ENCODE measurements around the gene IFT52. TPM values are rescaled to one million over a fixed set of nuclear protein-coding genes. Genes with fewer than 3 reads are reported as not detected.

The IFT52 gene
- total RNA-seq, 2 experiments from 2014 or later, result 22.7 to 24.7 TPM

DNA sequence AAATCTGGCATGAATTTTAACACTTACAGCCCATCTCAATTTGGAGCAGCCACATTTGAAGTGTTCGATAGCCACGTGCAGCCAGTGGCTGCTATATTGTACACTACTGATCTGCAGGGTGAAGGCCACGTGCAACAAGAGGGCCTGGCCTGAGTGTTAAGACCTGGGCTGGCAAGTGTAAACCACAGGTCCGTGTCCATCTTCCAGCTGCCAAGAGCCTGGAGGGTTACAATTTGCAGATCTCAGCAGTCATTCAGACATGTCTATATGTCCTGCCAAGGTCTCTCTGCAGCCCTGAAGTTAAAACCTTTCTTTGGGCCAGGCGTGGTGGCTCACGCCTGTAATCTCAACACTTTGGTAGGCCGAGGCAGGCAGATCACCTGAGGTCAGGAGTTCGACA is 17.8 kb upstream of the IFT52 start:
- DNase-seq (ENCODE audit: low spot score), result no peak
- H3K79me2 ChIP-seq (ENCODE audit: insufficient read depth, low read depth, low read length), result no peaks in the 10 kb centered on the region
- no peaks in the 10 kb centered on the region for H3K36me3 ChIP-seq (ENCODE audit: insufficient read depth, low read length)
- no peaks in the 10 kb centered on the region for H3K9me2 ChIP-seq (ENCODE audit: insufficient read depth, low read length)
- no peaks in the 10 kb centered on the region for H4K20me1 ChIP-seq (ENCODE audit: insufficient read depth, low read length)
- H3K4me1 ChIP-seq (ENCODE audit: insufficient read depth, low read length, poor library complexity, severe bottlenecking), result no peaks in the 10 kb centered on the region
- ChIA-PET CTCF (ENCODE audit: unreplicated experiment) (no interaction called here), POLR2A (interaction anchor here (1.6 kb wide), 1 partner anchor 78 kb away, joined by 3 read pairs; no protein-coding TSS in a partner anchor)
- no peak overlapping the region for H3K4me3 ChIP-seq (ENCODE audit: low read depth, low read length, poor library complexity, severe bottlenecking)
- TF ChIP-seq, protein P1, sequence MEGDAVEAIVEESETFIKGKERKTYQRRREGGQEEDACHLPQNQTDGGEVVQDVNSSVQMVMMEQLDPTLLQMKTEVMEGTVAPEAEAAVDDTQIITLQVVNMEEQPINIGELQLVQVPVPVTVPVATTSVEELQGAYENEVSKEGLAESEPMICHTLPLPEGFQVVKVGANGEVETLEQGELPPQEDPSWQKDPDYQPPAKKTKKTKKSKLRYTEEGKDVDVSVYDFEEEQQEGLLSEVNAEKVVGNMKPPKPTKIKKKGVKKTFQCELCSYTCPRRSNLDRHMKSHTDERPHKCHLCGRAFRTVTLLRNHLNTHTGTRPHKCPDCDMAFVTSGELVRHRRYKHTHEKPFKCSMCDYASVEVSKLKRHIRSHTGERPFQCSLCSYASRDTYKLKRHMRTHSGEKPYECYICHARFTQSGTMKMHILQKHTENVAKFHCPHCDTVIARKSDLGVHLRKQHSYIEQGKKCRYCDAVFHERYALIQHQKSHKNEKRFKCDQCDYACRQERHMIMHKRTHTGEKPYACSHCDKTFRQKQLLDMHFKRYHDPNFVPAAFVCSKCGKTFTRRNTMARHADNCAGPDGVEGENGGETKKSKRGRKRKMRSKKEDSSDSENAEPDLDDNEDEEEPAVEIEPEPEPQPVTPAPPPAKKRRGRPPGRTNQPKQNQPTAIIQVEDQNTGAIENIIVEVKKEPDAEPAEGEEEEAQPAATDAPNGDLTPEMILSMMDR (conservative IDR thresholded peaks at IDR 0.05; ENCODE audit: low read length), result no peak
- TF ChIP-seq EZH2phosphoT487 (IDR thresholded peaks at IDR 0.05; ENCODE audit: borderline replicate concordance, low read depth, low read length), result no peak
- H3K9me3 ChIP-seq (ENCODE audit: low read length), result no peaks in the 10 kb centered on the region
- H3K27ac ChIP-seq (ENCODE audit: low read depth, low read length, poor library complexity, severe bottlenecking), result no peak overlapping the region
- no TSS peak for BruUV-seq (replicated peaks)
- H2AFZ ChIP-seq (ENCODE audit: low read length), result no peak overlapping the region
- intact Hi-C loops (cut with micrococcal nuclease; ENCODE audit: unreplicated experiment), result no loop called here
- no peak overlapping the region for H3K4me2 ChIP-seq (ENCODE audit: low read length)

DNA sequence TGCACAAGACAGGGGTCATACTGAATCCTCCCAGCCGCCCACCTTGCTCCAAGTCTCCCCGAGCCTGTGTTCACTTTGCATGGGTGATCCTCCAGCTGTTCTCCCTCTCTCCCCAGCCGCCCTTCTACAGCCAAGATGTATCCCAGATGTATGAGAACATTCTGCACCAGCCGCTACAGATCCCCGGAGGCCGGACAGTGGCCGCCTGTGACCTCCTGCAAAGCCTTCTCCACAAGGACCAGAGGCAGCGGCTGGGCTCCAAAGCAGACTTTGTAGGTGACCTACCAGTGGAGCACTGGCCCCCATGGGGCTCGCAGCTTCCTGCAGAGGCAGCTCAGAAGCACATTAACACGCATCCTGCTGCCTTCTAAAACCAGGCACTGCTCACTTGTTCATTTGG is 14.6 kb upstream of the IFT52 start:
- Histone ChIP-seq H3K4me2 (ENCODE audit: low read length) (no peak overlapping the region), H3K9me3 (ENCODE audit: low read length) (no peaks in the 10 kb centered on the region), H3K27ac (ENCODE audit: low read depth, low read length, poor library complexity, severe bottlenecking) (no peak overlapping the region), H3K4me3 (ENCODE audit: low read depth, low read length, poor library complexity, severe bottlenecking) (no peak overlapping the region), H3K36me3 (ENCODE audit: insufficient read depth, low read length) (no peaks in the 10 kb centered on the region), H3K4me1 (ENCODE audit: insufficient read depth, low read length, poor library complexity, severe bottlenecking) (no peaks in the 10 kb centered on the region), H4K20me1 (ENCODE audit: insufficient read depth, low read length) (no peaks in the 10 kb centered on the region), H3K79me2 (ENCODE audit: insufficient read depth, low read depth, low read length) (no peaks in the 10 kb centered on the region), H3K9me2 (ENCODE audit: insufficient read depth, low read length) (no peaks in the 10 kb centered on the region), H2AFZ (ENCODE audit: low read length) (no peak overlapping the region)
- ChIA-PET POLR2A (interaction anchor here (1.1 kb wide), 1 partner anchor 35 kb away, joined by 3 read pairs; no protein-coding TSS in a partner anchor), CTCF (ENCODE audit: unreplicated experiment) (no interaction called here)
- intact Hi-C loops (cut with micrococcal nuclease; ENCODE audit: unreplicated experiment), result no loop called here
- BruUV-seq (replicated peaks), result no TSS peak
- TF ChIP-seq, protein P1 (conservative IDR thresholded peaks at IDR 0.05; ENCODE audit: low read length), result no peak
- no peak for TF ChIP-seq EZH2phosphoT487 (IDR thresholded peaks at IDR 0.05; ENCODE audit: borderline replicate concordance, low read depth, low read length)
- DNase-seq (ENCODE audit: low spot score), result no peak

DNA sequence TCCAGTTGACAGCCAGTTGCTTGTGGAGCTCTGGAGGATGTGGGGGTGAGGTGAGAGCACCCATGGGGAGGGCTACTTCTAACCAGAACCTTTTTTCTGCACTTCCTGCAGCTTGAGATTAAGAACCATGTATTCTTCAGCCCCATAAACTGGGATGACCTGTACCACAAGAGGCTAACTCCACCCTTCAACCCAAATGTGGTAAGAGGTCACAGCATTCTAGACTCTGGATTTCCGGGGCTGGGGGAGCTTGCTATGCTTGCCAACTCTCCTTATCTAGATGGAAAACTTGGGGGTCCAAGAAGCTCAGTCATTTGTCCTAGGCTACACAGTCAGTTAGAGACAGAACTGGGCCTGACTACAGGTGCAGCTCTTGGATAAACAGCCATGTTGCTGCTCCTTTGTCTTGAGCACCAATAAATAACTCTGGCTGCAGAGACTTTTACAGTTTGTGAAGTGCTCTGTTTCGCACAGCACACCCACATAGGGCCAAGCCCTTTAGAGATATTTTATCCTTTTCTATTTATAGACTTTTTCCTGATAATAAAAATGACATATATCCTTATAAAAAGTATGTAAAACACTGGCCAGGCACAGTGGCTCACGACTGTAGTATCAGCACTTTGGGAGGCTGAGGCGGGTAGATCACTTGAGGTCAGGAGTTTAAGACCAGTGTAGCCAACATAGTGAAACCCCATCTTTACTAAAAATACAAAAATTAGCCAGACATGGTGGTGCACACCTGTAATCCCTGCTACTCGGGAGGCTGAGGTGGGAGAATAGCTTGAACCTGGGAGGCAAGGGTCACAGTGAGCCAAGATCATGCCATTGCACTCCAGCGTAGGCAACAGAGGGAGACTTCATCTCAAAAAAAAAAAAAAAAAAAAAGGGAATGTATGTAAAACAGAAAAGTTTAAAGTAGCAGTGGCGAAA is 10.6 kb upstream of the IFT52 start:
- no peaks in the 10 kb centered on the region for H3K9me2 ChIP-seq (ENCODE audit: insufficient read depth, low read length)
- no peak overlapping the region for H3K27ac ChIP-seq (ENCODE audit: low read depth, low read length, poor library complexity, severe bottlenecking)
- BruUV-seq (replicated peaks), result no TSS peak
- no peaks in the 10 kb centered on the region for H3K4me1 ChIP-seq (ENCODE audit: insufficient read depth, low read length, poor library complexity, severe bottlenecking)
- H2AFZ ChIP-seq (ENCODE audit: low read length), result no peak overlapping the region
- no peak for DNase-seq (ENCODE audit: low spot score)
- H3K4me2 ChIP-seq (ENCODE audit: low read length), result no peak overlapping the region
- CTCF ChIA-PET (ENCODE audit: unreplicated experiment), result no interaction called here
- intact Hi-C loops (cut with micrococcal nuclease; ENCODE audit: unreplicated experiment), result no loop called here
- H3K9me3 ChIP-seq (ENCODE audit: low read length), result no peaks in the 10 kb centered on the region
- H3K79me2 ChIP-seq (ENCODE audit: insufficient read depth, low read depth, low read length), result no peaks in the 10 kb centered on the region
- no peaks in the 10 kb centered on the region for H4K20me1 ChIP-seq (ENCODE audit: insufficient read depth, low read length)
- H3K4me3 ChIP-seq (ENCODE audit: low read depth, low read length, poor library complexity, severe bottlenecking), result no peak overlapping the region
- TF ChIP-seq, protein P1 (conservative IDR thresholded peaks at IDR 0.05; ENCODE audit: low read length), result no peak
- no peak for TF ChIP-seq EZH2phosphoT487 (IDR thresholded peaks at IDR 0.05; ENCODE audit: borderline replicate concordance, low read depth, low read length)
- no peaks in the 10 kb centered on the region for H3K36me3 ChIP-seq (ENCODE audit: insufficient read depth, low read length)
- POLR2A ChIA-PET, result interaction anchor here (0.6 to 0.9 kb wide), 2 partner anchors 28 to 176 kb away, joined by 4 to 7 read pairs; no protein-coding TSS in a partner anchor

Measured in OCI-LY7 (cell line).